Measurements from ENCODE around the gene PITX1. TPM values are rescaled to one million over a fixed set of nuclear protein-coding genes. Genes with fewer than 3 reads are reported as not detected.

Gene PITX1
- total and polyA plus RNA-seq, 2 of the 13 experiments (the other 11 are each of a cell fraction or from before 2014, with no cell fraction given): 11.7 to 20.2 TPM

DNA sequence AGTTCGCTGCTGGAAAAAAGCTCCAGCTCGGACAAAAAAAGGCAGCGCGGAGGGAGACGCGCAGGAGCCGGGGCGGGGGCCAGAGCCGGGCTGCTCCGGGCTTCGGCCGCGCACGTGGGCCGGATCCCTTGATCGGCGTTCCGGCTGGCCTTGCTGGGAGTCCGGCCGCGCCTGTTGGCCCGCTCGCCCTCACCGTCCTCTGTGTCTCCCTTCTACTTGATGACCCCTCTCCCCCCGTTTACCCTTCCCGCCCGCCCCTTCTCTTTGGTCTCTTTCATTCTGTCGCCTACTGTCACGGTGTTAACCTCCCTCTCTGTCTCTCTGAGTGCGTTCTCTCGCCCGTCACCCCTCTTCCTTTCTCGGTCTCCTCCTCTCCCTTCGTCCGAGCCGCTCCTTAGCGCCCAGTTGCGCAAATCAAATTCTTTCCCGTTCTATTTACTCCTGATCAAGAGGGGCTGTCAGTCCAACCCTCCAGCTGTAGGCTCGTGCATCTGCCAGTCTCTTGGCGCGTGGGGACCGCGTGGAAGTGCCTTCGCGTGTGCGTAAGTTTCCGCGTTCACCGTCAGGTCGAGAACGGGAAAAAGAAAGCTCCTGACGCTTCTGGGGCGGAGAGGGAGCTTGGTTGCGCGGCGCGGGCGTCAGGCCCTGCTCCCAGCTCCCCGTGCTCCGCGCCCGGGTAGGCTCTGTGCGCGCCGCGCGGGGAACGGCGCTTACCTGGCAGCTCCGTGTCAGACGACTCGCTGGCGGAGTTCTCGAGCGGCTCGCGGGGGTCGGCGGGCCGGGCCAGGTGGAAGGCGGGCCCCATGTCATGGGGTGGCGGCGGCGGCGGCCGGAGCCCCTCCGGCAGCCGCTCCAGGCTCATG lies 798 bp downstream of the PITX1 start (continued):
- TF ChIP-seq MIER2 (CRISPR knock-in tag; IDR thresholded peaks at IDR 0.05) (no peak), HDAC6 (IDR thresholded peaks at IDR 0.05; ENCODE audit: low read depth, low read length) (no peak), ZNF337 (CRISPR knock-in tag; IDR thresholded peaks at IDR 0.05; ENCODE audit: borderline replicate concordance, low read depth) (no peak), CBX2 (IDR thresholded peaks at IDR 0.05; ENCODE audit: low read depth, low read length) (no peak), CBX2 (CRISPR knock-in tag; IDR thresholded peaks at IDR 0.05; ENCODE audit: low read depth) (no peak), NFYC (CRISPR knock-in tag; IDR thresholded peaks at IDR 0.05) (no peak), ZNF530 (CRISPR knock-in tag; IDR thresholded peaks at IDR 0.05; ENCODE audit: low read depth) (no peak), CBX1 (IDR thresholded peaks at IDR 0.05; ENCODE audit: low read depth) (no peak), ZFP90 (CRISPR knock-in tag; IDR thresholded peaks at IDR 0.05; ENCODE audit: borderline replicate concordance) (no peak), RFX5 (IDR thresholded peaks at IDR 0.05; ENCODE audit: low read depth, low read length) (no peak), RNF2 (conservative IDR thresholded peaks at IDR 0.05; ENCODE audit: low read depth) (peak; percentile 54), ATF7 (IDR thresholded peaks at IDR 0.05) (no peak), ATF7 (CRISPR knock-in tag; IDR thresholded peaks at IDR 0.05) (no peak), HMG20A (CRISPR knock-in tag; IDR thresholded peaks at IDR 0.05; ENCODE audit: borderline replicate concordance) (no peak), LCORL (IDR thresholded peaks at IDR 0.05) (no peak), LCORL (CRISPR knock-in tag; IDR thresholded peaks at IDR 0.05) (no peak), GATAD2A (CRISPR knock-in tag; IDR thresholded peaks at IDR 0.05) (no peak), ZNF343 (CRISPR knock-in tag; IDR thresholded peaks at IDR 0.05) (no peak), HOXD1 (CRISPR knock-in tag; IDR thresholded peaks at IDR 0.05) (peak; percentile 30; the same call in 1 of the 2 replicates)
- TF ChIP-seq, protein P1, sequence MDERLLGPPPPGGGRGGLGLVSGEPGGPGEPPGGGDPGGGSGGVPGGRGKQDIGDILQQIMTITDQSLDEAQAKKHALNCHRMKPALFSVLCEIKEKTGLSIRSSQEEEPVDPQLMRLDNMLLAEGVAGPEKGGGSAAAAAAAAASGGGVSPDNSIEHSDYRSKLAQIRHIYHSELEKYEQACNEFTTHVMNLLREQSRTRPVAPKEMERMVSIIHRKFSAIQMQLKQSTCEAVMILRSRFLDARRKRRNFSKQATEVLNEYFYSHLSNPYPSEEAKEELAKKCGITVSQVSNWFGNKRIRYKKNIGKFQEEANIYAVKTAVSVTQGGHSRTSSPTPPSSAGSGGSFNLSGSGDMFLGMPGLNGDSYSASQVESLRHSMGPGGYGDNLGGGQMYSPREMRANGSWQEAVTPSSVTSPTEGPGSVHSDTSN (CRISPR knock-in tag; IDR thresholded peaks at IDR 0.05): no peak
- TF ChIP-seq, protein P2, sequence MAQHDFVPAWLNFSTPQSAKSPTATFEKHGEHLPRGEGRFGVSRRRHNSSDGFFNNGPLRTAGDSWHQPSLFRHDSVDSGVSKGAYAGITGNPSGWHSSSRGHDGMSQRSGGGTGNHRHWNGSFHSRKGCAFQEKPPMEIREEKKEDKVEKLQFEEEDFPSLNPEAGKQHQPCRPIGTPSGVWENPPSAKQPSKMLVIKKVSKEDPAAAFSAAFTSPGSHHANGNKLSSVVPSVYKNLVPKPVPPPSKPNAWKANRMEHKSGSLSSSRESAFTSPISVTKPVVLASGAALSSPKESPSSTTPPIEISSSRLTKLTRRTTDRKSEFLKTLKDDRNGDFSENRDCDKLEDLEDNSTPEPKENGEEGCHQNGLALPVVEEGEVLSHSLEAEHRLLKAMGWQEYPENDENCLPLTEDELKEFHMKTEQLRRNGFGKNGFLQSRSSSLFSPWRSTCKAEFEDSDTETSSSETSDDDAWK (CRISPR knock-in tag; IDR thresholded peaks at IDR 0.05): no peak
- TF ChIP-seq, protein P3, sequence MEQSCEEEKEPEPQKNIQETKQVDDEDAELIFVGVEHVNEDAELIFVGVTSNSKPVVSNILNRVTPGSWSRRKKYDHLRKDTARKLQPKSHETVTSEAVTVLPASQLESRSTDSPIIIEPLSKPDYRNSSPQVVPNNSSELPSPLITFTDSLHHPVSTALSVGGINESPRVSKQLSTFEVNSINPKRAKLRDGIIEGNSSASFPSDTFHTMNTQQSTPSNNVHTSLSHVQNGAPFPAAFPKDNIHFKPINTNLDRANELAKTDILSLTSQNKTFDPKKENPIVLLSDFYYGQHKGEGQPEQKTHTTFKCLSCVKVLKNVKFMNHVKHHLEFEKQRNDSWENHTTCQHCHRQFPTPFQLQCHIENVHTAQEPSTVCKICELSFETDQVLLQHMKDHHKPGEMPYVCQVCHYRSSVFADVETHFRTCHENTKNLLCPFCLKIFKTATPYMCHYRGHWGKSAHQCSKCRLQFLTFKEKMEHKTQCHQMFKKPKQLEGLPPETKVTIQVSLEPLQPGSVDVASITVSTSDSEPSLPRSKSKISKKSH (CRISPR knock-in tag; IDR thresholded peaks at IDR 0.05; ENCODE audit: borderline replicate concordance): no peak
- TF ChIP-seq, protein P4, sequence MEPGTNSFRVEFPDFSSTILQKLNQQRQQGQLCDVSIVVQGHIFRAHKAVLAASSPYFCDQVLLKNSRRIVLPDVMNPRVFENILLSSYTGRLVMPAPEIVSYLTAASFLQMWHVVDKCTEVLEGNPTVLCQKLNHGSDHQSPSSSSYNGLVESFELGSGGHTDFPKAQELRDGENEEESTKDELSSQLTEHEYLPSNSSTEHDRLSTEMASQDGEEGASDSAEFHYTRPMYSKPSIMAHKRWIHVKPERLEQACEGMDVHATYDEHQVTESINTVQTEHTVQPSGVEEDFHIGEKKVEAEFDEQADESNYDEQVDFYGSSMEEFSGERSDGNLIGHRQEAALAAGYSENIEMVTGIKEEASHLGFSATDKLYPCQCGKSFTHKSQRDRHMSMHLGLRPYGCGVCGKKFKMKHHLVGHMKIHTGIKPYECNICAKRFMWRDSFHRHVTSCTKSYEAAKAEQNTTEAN (CRISPR knock-in tag; conservative IDR thresholded peaks at IDR 0.05): no peak
- TF ChIP-seq, protein P5, sequence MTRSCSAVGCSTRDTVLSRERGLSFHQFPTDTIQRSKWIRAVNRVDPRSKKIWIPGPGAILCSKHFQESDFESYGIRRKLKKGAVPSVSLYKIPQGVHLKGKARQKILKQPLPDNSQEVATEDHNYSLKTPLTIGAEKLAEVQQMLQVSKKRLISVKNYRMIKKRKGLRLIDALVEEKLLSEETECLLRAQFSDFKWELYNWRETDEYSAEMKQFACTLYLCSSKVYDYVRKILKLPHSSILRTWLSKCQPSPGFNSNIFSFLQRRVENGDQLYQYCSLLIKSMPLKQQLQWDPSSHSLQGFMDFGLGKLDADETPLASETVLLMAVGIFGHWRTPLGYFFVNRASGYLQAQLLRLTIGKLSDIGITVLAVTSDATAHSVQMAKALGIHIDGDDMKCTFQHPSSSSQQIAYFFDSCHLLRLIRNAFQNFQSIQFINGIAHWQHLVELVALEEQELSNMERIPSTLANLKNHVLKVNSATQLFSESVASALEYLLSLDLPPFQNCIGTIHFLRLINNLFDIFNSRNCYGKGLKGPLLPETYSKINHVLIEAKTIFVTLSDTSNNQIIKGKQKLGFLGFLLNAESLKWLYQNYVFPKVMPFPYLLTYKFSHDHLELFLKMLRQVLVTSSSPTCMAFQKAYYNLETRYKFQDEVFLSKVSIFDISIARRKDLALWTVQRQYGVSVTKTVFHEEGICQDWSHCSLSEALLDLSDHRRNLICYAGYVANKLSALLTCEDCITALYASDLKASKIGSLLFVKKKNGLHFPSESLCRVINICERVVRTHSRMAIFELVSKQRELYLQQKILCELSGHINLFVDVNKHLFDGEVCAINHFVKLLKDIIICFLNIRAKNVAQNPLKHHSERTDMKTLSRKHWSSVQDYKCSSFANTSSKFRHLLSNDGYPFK (CRISPR knock-in tag; IDR thresholded peaks at IDR 0.05; ENCODE audit: borderline replicate concordance): no peak
